SK-N-MC (cell line): Measurements from ENCODE around the gene FAM180A.

Experiments
- DNase-seq: peaks from one replicate; pipeline ENCODE4 v3.0.0-alpha.2; 2011; ENCODE audit warnings: low read depth, low spot score
- H3K27ac ChIP-seq: fragments of 200-600 bp; sonication (generic); 2 replicates; pipeline ENCODE4 v1.5.1; 2016; ENCODE audit warnings: mixed run types
- H3K36me3 ChIP-seq: fragments of 200-600 bp; sonication (generic); 2 replicates; pipeline ENCODE4 v1.6.1; 2017; ENCODE audit warnings: antibody characterized with exemption, low read length, mixed read lengths; ENCODE audit not compliant: insufficient read depth
- H3K4me3 ChIP-seq: fragments of 200-600 bp; sonication (generic); 2 replicates; pipeline ENCODE4 v1.5.1; 2016
- H3K9ac ChIP-seq: fragments of 200-600 bp; sonication (generic); 2 replicates; pipeline ENCODE4 v1.8.0; 2017; ENCODE audit warnings: mixed run types, mixed read lengths; ENCODE audit not compliant: insufficient read length
- H3K9me3 ChIP-seq: fragments of 200-600 bp; sonication (generic); 2 replicates; pipeline ENCODE4 v1.6.1; 2017; ENCODE audit warnings: low read depth, mild to moderate bottlenecking, antibody characterized with exemption, low read length, moderate library complexity, mixed read lengths
- EZH2 ChIP-seq: fragments of 200-600 bp; sonication (generic); IDR thresholded peaks from one replicate; pipeline ENCODE4 v1.6.1; 2017; ENCODE audit warnings: antibody characterized with exemption
- FOXP2 ChIP-seq: optimal IDR thresholded peaks from 2 replicates; pipeline ENCODE3; 2011; ENCODE audit warnings: mild to moderate bottlenecking, moderate library complexity; ENCODE audit not compliant: insufficient read depth; ENCODE audit errors: extremely low read length, control extremely low read depth
- POLR2AphosphoS5 ChIP-seq: IDR thresholded peaks from 2 replicates; pipeline ENCODE4 v1.6.1; 2012; ENCODE audit warnings: mild to moderate bottlenecking, low read depth, low read length, borderline replicate concordance

FAM180A gene

DNA sequence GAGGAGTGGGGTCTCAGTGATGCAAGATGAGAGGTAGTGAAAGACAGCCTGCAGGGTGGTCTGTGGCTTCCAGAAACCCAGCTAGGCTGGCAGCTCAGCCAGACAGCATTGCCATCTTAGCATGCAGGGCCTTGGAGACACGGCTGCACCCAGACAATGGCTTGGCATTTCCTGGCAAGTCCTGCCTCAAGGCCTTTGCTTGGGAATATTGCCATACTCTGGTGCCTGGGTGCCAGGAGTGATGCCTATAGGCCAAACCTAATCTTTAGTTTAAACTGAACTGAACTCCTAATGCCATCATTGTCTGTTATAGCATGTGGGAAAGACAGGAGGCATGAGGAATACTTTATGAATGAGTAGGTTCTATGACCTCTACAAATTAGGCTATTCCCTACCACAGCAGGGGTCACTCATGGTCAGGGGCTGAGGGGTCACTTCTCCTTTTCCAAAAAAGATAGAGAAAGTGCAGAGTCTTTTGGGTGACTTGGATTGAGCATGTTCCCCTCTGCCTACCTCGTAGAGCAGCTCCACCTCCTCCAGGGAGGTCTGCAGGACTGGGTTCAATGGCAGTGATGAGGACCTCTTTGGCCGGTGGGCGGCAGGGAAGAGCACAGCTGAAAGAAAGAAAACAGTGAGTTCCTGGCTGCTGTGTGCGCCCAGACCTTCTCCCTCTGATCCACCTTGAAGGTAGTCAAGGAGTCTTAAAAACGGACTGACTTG lies 11.9 kb downstream of the FAM180A start:
- H3K36me3 ChIP-seq: no peaks in the 10 kb centered on the region
- H3K9me3 ChIP-seq: no peaks in the 10 kb centered on the region
- no peak overlapping the region for H3K9ac ChIP-seq
- no peak for TF ChIP-seq EZH2
- no peak for TF ChIP-seq FOXP2
- TF ChIP-seq POLR2AphosphoS5: no peak
- DNase-seq: no peak
- no peak overlapping the region for H3K27ac ChIP-seq
- H3K4me3 ChIP-seq: no peak overlapping the region

DNA sequence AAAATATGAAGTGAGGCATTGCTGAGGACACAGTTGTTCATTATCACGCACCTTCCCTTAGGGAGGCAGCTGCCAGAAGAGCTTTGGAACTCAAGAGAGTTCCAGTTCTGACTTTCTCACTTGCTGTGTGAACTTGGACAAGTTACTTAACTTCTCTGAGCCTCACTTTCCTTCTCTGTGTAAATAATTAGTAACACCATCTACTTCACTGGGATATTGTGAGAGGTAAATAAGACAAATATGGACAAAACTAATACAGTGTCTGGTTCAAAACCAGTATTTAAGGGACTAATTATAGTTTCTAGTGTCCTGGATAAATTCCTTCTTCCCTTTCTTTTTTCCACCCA lies 14.3 kb downstream of the FAM180A start:
- no peak overlapping the region for H3K4me3 ChIP-seq
- no peaks in the 10 kb centered on the region for H3K36me3 ChIP-seq
- no peak for DNase-seq
- H3K9ac ChIP-seq: no peak overlapping the region
- H3K27ac ChIP-seq: no peak overlapping the region
- TF ChIP-seq POLR2AphosphoS5 (no peak), EZH2 (no peak), FOXP2 (no peak)
- H3K9me3 ChIP-seq: no peaks in the 10 kb centered on the region

DNA sequence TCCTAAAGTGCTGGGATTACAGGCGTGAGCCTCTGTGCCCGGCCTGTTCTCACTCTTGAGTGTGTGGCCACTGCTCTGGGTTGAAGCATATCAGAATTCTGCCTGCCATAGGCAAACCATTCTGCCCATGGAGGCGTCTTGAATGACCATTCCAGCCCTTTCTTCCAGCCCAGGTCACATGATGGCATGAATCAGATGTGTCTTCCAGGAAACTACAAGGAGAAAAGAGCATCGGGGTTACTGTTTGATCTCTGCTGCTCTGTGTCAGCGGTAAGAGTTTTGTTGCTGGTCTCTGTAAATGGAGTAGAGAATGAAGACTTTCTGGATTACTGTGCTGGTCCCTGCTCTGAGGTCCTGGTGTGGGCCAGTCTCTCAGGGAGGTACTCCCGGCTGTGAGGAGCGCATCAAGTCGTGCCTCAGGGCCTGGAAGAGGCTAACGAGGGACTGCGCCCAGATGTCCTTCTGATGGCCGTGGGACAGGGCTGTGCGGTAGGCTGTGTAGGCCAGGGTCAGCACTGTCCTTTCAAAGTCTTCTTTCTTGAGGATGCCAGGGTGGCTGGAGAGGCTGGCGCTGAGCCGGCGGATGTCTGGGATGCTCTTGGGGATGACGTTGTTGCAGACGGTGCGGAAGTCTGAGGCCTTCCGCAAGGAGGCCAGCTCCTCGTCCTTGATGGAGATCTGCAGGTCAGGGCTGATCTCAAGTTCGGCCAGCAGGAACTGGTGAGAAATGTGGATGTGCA lies 14.8 kb downstream of the FAM180A start:
- Histone ChIP-seq H3K4me3 (no peak overlapping the region), H3K27ac (no peak overlapping the region), H3K9ac (no peak overlapping the region), H3K9me3 (no peaks in the 10 kb centered on the region), H3K36me3 (no peaks in the 10 kb centered on the region)
- DNase-seq: no peak
- TF ChIP-seq FOXP2 (no peak), EZH2 (no peak), POLR2AphosphoS5 (no peak)

DNA sequence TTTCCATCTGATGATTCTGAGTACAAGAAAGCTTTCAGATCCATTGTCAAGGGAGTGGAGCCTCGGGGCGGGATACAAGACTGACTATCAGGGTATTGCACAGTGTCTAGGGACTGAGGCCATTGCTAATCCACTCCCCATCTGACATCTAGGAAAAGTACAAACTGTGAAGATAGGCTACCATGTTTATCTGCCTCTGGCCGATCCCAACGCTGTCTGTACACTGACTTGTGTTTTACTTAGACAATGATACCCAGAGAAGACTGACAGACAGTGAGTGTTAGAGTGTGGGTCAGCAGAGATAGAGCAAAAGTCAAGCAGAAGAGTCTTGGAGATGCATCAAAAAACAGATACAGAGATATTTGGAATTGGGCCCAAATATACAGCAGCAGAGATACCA lies 17.5 kb downstream of the FAM180A start:
- no peaks in the 10 kb centered on the region for H3K36me3 ChIP-seq
- no peak overlapping the region for H3K27ac ChIP-seq
- H3K9ac ChIP-seq: no peak overlapping the region
- H3K9me3 ChIP-seq: no peaks in the 10 kb centered on the region
- H3K4me3 ChIP-seq: no peak overlapping the region
- TF ChIP-seq POLR2AphosphoS5 (no peak), FOXP2 (no peak), EZH2 (no peak)
- no peak for DNase-seq

DNA sequence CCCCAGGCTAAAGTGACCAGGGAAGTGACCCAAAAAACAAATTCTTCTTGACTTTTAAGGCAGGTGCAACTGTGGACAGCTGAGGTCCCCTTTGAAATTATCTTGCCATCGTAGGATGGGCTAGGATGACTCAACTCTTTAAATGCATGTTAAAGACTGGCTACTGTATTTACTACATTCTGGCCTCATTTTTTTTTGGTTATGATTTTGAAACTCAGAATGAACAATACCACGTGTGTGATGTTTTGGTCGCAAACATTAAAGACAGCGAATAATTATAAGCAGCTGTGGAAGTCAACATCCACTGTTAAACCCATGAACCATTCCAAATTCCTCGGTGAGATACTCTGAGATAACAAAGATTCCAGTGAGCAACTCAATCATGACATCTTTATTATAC lies 19.4 kb downstream of the FAM180A start:
- DNase-seq: no peak

DNA sequence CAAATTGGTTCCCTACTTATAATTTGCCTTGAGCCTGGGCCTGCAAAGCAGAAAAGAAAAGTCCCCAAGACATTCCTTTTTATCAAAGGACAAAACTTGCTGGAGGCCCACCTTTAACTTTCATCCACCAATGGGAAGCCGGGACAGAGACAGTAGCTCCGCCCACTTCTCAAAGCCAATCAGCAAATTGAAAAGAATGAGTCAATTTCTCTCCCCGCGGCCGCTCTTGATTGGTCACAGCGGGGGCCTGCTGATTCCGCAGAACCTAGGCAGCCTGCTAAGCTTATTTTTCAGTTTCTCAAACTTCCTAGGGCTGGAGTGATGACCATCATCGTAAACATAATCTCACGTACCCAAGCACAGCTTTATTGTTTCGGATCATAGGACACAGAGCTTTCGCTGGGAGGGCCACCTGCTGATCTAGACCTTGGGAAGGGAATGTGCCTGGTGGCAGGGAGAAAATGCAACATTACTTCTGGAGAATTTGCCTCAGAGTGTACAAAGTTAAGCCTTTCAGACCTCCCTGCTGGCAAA lies 20.4 kb downstream of the FAM180A start, which contains the start of gene SLC13A4:
SLC13A4 (minus strand) TSS at position 51 of the 534 bp plus-strand sequence. CDS start 690 bp downstream, outside the sequence.
- no peak within 1 kb of the TSS for H3K27ac ChIP-seq
- TF ChIP-seq EZH2 (no peak), POLR2AphosphoS5 (no peak), FOXP2 (no peak)
- H3K36me3 ChIP-seq: no peaks in the 10 kb centered on the region
- peak within 1 kb of the TSS; percentile 34 for H3K9ac ChIP-seq
- H3K9me3 ChIP-seq: no peaks in the 10 kb centered on the region
- peak within 1 kb of the TSS; percentile 55 for H3K4me3 ChIP-seq
- peak; percentile 26 for DNase-seq

More for the DNA sequence above, 19.4 kb downstream of the FAM180A start:
- H3K27ac ChIP-seq: no peak overlapping the region
- no peaks in the 10 kb centered on the region for H3K36me3 ChIP-seq
- H3K4me3 ChIP-seq: no peak overlapping the region
- TF ChIP-seq FOXP2: no peak
- no peak for TF ChIP-seq EZH2
- TF ChIP-seq POLR2AphosphoS5: no peak
- no peaks in the 10 kb centered on the region for H3K9me3 ChIP-seq
- H3K9ac ChIP-seq: no peak overlapping the region

- Histone ChIP-seq H3K4me3 (no peak overlapping the region), H3K27ac (no peak overlapping the region), H3K9me3 (no peaks in the 10 kb centered on the region), H3K36me3 (no peaks in the 10 kb centered on the region), H3K9ac (no peak overlapping the region)
- no peak for DNase-seq
- TF ChIP-seq FOXP2 (no peak), POLR2AphosphoS5 (no peak), EZH2 (no peak)
Measured at GRCh38 chr7:135726911-135727673, 21.5 kb downstream of the FAM180A start.

GRCh38 chr7:135726276-135726788 lies 22.3 kb downstream of the FAM180A start:
- H3K9me3 ChIP-seq: no peaks in the 10 kb centered on the region
- H3K36me3 ChIP-seq: no peaks in the 10 kb centered on the region
- no peak for DNase-seq
- no peak overlapping the region for H3K9ac ChIP-seq
- no peak for TF ChIP-seq FOXP2
- no peak for TF ChIP-seq POLR2AphosphoS5
- TF ChIP-seq EZH2: no peak
- H3K27ac ChIP-seq: no peak overlapping the region
- no peak overlapping the region for H3K4me3 ChIP-seq
